ENCODE measurements around the gene DHRS7B. TPM values are rescaled to one million over a fixed set of nuclear protein-coding genes. Genes with fewer than 3 reads are reported as not detected.

The DHRS7B gene
- total and polyA plus RNA-seq, 2 of the 13 experiments (the other 11 are each of a cell fraction or from before 2014, with no cell fraction given), result 20.0 to 35.8 TPM

- TF ChIP-seq, protein P1, sequence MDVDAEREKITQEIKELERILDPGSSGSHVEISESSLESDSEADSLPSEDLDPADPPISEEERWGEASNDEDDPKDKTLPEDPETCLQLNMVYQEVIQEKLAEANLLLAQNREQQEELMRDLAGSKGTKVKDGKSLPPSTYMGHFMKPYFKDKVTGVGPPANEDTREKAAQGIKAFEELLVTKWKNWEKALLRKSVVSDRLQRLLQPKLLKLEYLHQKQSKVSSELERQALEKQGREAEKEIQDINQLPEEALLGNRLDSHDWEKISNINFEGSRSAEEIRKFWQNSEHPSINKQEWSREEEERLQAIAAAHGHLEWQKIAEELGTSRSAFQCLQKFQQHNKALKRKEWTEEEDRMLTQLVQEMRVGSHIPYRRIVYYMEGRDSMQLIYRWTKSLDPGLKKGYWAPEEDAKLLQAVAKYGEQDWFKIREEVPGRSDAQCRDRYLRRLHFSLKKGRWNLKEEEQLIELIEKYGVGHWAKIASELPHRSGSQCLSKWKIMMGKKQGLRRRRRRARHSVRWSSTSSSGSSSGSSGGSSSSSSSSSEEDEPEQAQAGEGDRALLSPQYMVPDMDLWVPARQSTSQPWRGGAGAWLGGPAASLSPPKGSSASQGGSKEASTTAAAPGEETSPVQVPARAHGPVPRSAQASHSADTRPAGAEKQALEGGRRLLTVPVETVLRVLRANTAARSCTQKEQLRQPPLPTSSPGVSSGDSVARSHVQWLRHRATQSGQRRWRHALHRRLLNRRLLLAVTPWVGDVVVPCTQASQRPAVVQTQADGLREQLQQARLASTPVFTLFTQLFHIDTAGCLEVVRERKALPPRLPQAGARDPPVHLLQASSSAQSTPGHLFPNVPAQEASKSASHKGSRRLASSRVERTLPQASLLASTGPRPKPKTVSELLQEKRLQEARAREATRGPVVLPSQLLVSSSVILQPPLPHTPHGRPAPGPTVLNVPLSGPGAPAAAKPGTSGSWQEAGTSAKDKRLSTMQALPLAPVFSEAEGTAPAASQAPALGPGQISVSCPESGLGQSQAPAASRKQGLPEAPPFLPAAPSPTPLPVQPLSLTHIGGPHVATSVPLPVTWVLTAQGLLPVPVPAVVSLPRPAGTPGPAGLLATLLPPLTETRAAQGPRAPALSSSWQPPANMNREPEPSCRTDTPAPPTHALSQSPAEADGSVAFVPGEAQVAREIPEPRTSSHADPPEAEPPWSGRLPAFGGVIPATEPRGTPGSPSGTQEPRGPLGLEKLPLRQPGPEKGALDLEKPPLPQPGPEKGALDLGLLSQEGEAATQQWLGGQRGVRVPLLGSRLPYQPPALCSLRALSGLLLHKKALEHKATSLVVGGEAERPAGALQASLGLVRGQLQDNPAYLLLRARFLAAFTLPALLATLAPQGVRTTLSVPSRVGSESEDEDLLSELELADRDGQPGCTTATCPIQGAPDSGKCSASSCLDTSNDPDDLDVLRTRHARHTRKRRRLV (CRISPR knock-in tag; IDR thresholded peaks at IDR 0.05), result no peak
- TF ChIP-seq ATRX (CRISPR knock-in tag; IDR thresholded peaks at IDR 0.05; ENCODE audit: borderline replicate concordance) (no peak), HOXA9 (CRISPR knock-in tag; IDR thresholded peaks at IDR 0.05; ENCODE audit: borderline replicate concordance) (peak; percentile 63; the same call in 1 of the 2 replicates), ZNF354B (CRISPR knock-in tag; IDR thresholded peaks at IDR 0.05) (no peak), ZNF230 (CRISPR knock-in tag; IDR thresholded peaks at IDR 0.05) (no peak), ZBTB21 (CRISPR knock-in tag; IDR thresholded peaks at IDR 0.05) (no peak), ARID4A (CRISPR knock-in tag; IDR thresholded peaks at IDR 0.05; ENCODE audit: borderline replicate concordance) (peak; percentile 85), HBP1 (CRISPR knock-in tag; IDR thresholded peaks at IDR 0.05; ENCODE audit: low read depth) (no peak), TGIF2 (CRISPR knock-in tag; IDR thresholded peaks at IDR 0.05) (0 out of 2 replicates have a peak, but pooled peaks have one; percentile 45), ZC3H13 (CRISPR knock-in tag; IDR thresholded peaks at IDR 0.05) (0 out of 2 replicates have a peak, but pooled peaks have one; percentile 19), SMAD1 (CRISPR knock-in tag; IDR thresholded peaks at IDR 0.05; ENCODE audit: borderline replicate concordance, low read depth) (no peak), FOXC1 (CRISPR knock-in tag; IDR thresholded peaks at IDR 0.05; ENCODE audit: borderline replicate concordance) (peak; percentile 76; the same call in 1 of the 2 replicates), SP140L (CRISPR knock-in tag; IDR thresholded peaks at IDR 0.05; ENCODE audit: borderline replicate concordance) (no peak), XRCC5 (optimal IDR thresholded peaks at IDR 0.05; ENCODE audit: low read length) (peak; percentile 67), KLF9 (CRISPR knock-in tag; IDR thresholded peaks at IDR 0.05; ENCODE audit: low read depth) (no peak)
- TF ChIP-seq, protein P2, sequence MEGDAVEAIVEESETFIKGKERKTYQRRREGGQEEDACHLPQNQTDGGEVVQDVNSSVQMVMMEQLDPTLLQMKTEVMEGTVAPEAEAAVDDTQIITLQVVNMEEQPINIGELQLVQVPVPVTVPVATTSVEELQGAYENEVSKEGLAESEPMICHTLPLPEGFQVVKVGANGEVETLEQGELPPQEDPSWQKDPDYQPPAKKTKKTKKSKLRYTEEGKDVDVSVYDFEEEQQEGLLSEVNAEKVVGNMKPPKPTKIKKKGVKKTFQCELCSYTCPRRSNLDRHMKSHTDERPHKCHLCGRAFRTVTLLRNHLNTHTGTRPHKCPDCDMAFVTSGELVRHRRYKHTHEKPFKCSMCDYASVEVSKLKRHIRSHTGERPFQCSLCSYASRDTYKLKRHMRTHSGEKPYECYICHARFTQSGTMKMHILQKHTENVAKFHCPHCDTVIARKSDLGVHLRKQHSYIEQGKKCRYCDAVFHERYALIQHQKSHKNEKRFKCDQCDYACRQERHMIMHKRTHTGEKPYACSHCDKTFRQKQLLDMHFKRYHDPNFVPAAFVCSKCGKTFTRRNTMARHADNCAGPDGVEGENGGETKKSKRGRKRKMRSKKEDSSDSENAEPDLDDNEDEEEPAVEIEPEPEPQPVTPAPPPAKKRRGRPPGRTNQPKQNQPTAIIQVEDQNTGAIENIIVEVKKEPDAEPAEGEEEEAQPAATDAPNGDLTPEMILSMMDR (CRISPR knock-in tag; IDR thresholded peaks at IDR 0.05), result peak; percentile 24; the same call in 1 of the 2 replicates
Measured at GRCh38 chr17:21214015-21214776, 87.4 kb downstream of the DHRS7B start, which contains the start of gene TMEM11 (continued).
